GM12873 (cell line): ENCODE results near the gene SNRPF.

Experiments used
- CTCF ChIP-seq: IDR thresholded peaks from 2 replicates; pipeline ENCODE4 v1.5.1; 2012; ENCODE audit warnings: low read depth, mild to moderate bottlenecking, moderate library complexity, low read length, control low read depth; ENCODE audit not compliant: insufficient read depth; ENCODE audit errors: missing control alignments

The SNRPF gene

GRCh38 chr12:95848575-95849388 is 10.0 kb upstream of the SNRPF start:
- TF ChIP-seq CTCF, result no peak

DNA sequence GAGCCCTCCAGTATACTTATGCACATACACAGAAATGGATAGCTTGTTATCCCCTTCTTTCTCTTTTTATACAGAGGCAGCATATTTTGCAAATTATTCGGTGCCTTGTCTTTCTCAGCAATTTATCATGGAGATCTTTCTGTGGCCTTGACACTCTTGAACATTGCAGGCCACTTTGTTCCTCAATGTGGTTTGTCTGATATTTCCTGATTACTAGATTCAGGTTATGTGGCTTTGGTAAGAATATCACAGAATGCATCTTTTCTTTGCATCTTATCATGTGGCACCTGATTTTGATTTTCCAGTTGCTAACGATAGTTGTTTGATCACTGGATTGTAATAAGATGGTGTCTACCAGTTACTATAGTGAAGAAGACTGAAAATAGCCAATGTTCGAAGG is 7.1 kb upstream of the SNRPF start:
- TF ChIP-seq CTCF, result no peak

GRCh38 chr12:95852133-95852532 is 6.6 kb upstream of the SNRPF start:
- no peak for TF ChIP-seq CTCF

GRCh38 chr12:95857156-95857555 is 1.6 kb upstream of the SNRPF start:
- TF ChIP-seq CTCF, result no peak

GRCh38 chr12:95857799-95858198 is 953 bp upstream of the SNRPF start:
- no peak for TF ChIP-seq CTCF

GRCh38 chr12:95859344-95859816 is 628 bp downstream of the SNRPF start:
- no peak for TF ChIP-seq CTCF

DNA sequence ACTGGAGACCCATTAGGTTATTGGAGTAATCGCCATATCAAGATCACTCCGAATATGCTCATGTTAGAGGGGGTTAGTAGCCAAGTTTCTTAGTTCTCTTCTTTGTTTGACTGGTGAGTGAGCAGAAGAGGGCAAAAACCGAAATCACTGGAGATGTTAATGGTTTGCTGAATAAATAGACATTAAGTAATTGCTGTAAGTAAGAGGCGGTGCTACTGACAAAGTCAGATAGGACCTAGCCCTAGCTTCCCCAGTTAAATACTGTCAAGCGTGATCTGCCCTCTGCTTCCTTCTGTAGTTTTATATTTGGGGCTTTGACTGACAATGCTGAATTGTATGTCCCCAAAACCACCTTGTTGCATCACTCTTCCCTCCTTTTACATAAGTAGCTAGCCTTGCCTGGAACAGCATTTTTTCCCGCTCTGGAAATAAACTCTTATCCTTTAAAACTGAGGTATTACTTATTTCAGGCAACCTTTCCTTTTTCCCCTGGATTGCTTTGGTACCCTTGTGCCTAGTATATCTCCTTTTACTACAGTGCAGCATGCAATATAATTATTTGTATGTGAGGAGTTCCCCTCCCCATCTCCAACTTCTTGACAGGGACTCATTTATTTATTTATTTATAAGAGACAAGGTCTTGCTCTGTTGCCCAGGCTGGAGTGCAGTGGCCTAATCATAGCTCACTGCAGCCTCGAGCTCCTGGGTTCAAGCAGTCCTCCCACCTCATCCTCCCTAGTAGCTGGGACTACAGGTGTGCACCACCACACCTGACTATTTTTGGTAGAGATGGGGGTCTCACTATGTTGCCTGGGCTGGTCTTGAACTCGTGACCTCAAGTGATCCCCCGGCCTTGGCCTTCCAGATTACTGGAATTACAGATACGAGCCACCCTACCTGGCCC is 1.4 kb downstream of the SNRPF start:
- TF ChIP-seq CTCF, result no peak
